Esophagus muscularis mucosa (tissue), 4 donors: ENCODE measurements around the gene UPP2.

Experiments used
- CTCF ChIP-seq, 3 experiments: fragments of 200-600 bp in 2 of 3; fragments of 450-650 bp in 1 of 3; sonication (generic) in 2 of 3; IDR thresholded peaks; one replicate each; pipeline ENCODE4 v1.5.1; 2017 to 2019; ENCODE audit warnings: antibody characterized with exemption in 3 of 3, mild to moderate bottlenecking in 2 of 3, moderate library complexity in 1 of 3
- EP300 ChIP-seq: sonication (generic); formaldehyde crosslinking; IDR thresholded peaks from one replicate; pipeline ENCODE4 v1.6.1; 2017; ENCODE audit warnings: antibody characterized with exemption
- POLR2A ChIP-seq: fragments of 450-650 bp; IDR thresholded peaks from one replicate; pipeline ENCODE4 v1.6.1; 2017; ENCODE audit warnings: antibody characterized with exemption, moderate library complexity, mild to moderate bottlenecking, low read depth
- POLR2AphosphoS5 ChIP-seq, 2 donors: sonication (generic); formaldehyde crosslinking; IDR thresholded peaks; one replicate each; pipeline ENCODE4 v1.6.1; 2017; ENCODE audit warnings: antibody characterized with exemption in 2 of 2

- TF ChIP-seq POLR2AphosphoS5 (IDR thresholded peaks at IDR 0.05) (no peak), CTCF (IDR thresholded peaks at IDR 0.05) (no peak), EP300 (no peak), POLR2A (no peak)
These were observed 41.1 kb downstream of the UPP2 start for GRCh38 chr2:158142568-158143332.
